Fibroblast of the aortic adventitia (primary cell): ENCODE data around the gene OR2J2. TPM values are rescaled to one million over a fixed set of nuclear protein-coding genes. Genes with fewer than 3 reads are reported as not detected.
"Not testable (repeated sequence)": the region's sequence is repeated elsewhere in the genome, so short reads cannot be mapped to it uniquely, and the experiment has no call there.

ENCODE experiments used
- DNase-seq: peaks from one replicate; pipeline ENCODE4 v3.0.0-alpha.2; 2010; ENCODE audit warnings: low read depth
- H3K4me3 ChIP-seq: 2 replicates; pipeline ENCODE4 v1.5.1; 2011; ENCODE audit warnings: low read depth, mild to moderate bottlenecking, control low read depth, low read length, moderate library complexity
- total RNA-seq: library from RNA; depleted of rRNA; stranded (reverse); fragments of >200 nt; gene quantifications from 2 replicates; pipeline ENCODE4 v1.2.3, GENCODE V29; 2012; ENCODE audit warnings: low replicate concordance
- TF ChIP-seq, protein P1 (sequence below): IDR thresholded peaks from 2 replicates; pipeline ENCODE4 v1.5.1; 2011; ENCODE audit warnings: mild to moderate bottlenecking, low read length, control low read depth, inconsistent platforms; ENCODE audit not compliant: insufficient read depth

The OR2J2 gene
- total RNA-seq = not detected in 2 replicates

DNA sequence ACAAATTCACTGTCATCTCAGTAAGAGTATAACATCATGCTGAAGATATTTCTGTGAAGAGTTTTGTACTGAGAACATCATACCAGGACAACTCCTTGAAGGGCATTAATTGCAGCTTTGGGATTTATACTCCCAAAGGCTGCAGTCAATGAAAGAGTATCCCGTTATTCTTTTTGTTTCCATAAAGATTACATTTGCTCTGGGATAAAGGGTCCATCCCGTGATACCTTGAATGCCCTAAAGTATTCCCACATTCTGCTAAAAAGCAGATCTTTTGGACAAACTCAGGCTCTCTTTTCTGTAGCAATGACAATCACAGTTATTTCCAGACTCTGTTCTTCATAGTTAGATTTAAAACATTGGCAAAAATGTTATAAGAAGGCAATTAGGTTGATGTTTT is at the start of gene OR2J2:
OR2J2 (plus strand) TSS at position 301 of the 400 bp plus-strand sequence. CDS start 2,729 bp downstream, outside the sequence.
- not testable (repeated sequence) for DNase-seq, H3K4me3 ChIP-seq

DNA sequence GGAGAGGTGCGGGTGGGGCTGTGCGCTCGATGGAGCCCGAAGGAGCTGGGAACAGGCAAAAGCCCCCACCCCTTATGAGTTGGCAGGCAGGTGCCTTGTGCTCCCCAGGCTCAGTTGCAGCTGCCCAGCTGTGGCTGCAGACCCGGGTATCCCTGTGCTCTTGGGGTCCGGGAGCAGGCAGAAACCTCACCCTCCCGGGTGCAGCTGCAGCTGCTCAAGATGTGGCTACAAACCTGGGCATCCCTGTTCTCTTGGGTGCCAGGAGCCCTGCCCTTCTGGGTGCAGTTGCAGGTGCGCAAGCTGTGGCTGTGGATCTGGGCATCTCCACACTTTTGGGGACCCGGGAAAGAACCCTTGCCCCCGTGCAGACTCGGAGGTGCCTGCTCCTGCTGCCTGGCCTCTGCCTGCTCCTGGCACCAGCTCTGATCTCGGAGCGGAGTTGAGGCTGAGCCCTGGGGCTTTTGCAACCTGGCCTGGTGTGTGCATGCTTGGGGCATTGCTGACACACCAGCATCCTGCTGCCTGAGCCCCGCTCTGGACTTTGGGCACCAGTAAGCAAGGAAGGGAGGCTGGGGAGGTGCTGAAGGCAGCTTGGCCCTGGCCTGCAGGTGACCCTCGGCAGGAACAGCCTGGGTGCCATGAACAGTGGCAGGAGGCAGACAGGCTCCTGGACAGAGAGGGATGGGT is 41.2 kb upstream of the OR2J2 start:
- no peak for DNase-seq
- H3K4me3 ChIP-seq = no peak overlapping the region
- TF ChIP-seq, protein P1, sequence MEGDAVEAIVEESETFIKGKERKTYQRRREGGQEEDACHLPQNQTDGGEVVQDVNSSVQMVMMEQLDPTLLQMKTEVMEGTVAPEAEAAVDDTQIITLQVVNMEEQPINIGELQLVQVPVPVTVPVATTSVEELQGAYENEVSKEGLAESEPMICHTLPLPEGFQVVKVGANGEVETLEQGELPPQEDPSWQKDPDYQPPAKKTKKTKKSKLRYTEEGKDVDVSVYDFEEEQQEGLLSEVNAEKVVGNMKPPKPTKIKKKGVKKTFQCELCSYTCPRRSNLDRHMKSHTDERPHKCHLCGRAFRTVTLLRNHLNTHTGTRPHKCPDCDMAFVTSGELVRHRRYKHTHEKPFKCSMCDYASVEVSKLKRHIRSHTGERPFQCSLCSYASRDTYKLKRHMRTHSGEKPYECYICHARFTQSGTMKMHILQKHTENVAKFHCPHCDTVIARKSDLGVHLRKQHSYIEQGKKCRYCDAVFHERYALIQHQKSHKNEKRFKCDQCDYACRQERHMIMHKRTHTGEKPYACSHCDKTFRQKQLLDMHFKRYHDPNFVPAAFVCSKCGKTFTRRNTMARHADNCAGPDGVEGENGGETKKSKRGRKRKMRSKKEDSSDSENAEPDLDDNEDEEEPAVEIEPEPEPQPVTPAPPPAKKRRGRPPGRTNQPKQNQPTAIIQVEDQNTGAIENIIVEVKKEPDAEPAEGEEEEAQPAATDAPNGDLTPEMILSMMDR = no peak

DNA sequence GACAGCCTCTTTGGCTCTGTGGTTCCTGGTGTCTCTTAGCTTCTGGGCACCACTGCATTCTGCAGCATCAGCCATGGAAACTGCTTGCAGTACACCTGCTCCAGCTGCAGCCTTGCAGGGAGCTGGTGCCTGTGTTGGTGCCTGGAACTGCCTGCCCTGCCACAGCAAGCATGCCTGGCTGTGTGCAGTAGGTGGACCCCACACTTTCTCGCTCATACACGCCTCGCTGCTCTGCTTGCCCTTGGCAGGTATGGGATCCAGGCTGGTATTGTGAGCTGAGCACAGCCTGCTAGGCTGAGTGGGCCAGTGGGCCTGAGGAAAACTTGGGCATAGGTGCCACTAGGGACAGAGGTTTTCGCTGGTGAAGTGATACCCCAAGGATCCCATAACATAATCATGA is 40.1 kb upstream of the OR2J2 start:
- DNase-seq = no peak
- no peak overlapping the region for H3K4me3 ChIP-seq
- TF ChIP-seq, protein P1 = no peak

DNA sequence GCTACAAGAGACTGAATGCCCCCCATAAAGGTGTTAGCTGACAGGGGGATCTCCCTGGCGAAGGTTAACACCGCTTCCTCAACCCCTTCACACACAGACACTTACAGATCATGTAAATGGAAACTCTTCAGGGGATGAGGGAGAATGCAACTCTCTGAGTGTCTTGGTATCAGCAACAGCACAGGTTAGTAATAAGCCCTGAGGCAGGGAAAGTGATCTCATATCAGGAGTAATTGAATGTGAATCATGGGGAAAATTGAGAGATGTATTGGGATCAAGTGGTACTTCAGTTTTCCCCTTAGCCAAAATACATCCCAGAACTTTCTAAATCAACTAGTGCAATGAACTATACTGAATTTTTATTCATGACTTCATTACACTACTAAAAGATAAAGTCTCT is 39.0 kb upstream of the OR2J2 start:
- no peak overlapping the region for H3K4me3 ChIP-seq
- TF ChIP-seq, protein P1 = no peak

DNA sequence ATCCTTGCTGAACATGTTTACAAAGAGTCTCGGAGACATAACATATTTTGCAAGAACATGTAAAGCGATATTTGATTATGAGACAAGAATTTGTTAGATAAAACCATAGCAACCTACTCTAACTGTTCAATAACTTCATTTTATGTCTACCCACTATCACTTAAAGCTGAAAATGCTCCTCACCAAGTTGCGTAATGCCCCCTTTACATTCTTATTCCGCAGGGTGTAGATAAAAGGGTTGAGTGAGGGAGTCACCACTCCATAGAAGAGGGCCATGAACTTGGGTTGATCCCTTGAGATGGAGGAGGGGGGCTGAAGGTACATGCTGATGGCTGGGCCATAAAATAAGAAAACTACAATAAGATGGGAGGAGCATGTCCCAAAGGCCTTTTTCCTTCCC is 33.0 kb upstream of the OR2J2 start:
- H3K4me3 ChIP-seq = no peak overlapping the region
- TF ChIP-seq, protein P1 = no peak
- no peak for DNase-seq

More for the DNA sequence above, 39.0 kb upstream of the OR2J2 start:
- DNase-seq = no peak

DNA sequence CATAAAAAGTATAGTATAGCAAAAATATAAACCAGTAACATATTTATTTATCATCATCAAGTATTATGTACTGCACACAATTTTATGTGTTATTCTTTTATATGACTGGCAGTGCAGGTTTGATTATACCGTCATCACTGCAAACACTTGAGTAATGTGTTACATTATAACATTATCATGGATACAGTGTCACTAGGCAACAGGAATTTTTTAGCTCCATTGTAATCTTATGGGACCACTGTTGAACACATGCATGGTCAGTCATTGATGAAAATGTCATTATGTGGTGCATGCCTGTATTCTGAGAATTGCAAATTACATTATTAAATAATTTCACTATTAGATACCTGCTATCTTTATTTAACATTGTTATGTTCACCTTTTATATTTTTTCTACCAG is 29.1 kb upstream of the OR2J2 start:
- TF ChIP-seq, protein P1 = no peak

DNA sequence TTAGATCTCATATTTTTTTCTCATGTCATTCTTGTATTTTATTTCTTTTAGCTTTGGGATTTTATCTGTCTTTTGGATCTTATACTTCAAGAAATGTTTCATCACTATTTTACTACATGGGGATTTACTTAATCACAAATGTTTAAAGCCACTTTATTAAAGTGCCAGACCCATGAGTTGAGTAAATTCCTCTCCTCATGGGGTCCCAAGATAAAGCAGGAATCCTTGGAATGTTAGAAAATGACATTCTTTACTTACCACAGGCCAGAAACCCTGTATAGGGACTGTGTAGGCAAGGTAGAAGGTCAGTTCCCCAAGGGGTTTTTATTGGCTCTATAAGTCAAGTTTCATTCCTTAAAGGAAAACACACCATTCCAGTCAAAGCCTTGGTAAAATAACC is 28.4 kb upstream of the OR2J2 start:
- TF ChIP-seq, protein P1 = no peak
- no peak overlapping the region for H3K4me3 ChIP-seq
- DNase-seq = no peak

More for the DNA sequence above, 29.1 kb upstream of the OR2J2 start:
- DNase-seq = no peak
- no peak overlapping the region for H3K4me3 ChIP-seq
